Measurements from ENCODE around the gene MRPS10.
"Not testable (repeated sequence)": the region's sequence is repeated elsewhere in the genome, so short reads cannot be mapped to it uniquely, and the experiment has no call there.

The MRPS10 gene

DNA sequence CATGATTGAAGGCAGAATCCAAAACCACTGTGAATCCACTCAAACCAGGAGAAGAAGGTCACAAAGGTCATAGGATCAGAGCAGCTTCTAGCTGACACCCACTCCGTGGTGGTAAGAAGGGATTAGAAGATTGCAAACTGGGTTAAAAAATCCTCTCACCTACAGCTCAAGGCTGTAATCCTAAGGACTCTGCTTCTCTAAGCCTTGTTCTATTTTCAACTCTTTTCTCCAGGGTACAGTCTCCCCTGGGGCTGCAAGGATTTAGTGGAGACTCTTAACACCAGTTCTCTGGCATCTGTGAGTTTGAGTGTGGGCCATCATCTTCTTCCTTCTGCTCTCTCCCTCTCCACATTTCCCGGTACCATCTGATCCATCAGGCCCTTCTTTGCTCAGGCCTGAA is 44.6 kb downstream of the MRPS10 start, which contains the start of gene GUCA1A:
Gene GUCA1A, plus strand, starts transcription at position 264 of the 400 bp plus-strand sequence. CDS start 250 bp downstream, outside the sequence.
- DNase-seq: no peak

DNA sequence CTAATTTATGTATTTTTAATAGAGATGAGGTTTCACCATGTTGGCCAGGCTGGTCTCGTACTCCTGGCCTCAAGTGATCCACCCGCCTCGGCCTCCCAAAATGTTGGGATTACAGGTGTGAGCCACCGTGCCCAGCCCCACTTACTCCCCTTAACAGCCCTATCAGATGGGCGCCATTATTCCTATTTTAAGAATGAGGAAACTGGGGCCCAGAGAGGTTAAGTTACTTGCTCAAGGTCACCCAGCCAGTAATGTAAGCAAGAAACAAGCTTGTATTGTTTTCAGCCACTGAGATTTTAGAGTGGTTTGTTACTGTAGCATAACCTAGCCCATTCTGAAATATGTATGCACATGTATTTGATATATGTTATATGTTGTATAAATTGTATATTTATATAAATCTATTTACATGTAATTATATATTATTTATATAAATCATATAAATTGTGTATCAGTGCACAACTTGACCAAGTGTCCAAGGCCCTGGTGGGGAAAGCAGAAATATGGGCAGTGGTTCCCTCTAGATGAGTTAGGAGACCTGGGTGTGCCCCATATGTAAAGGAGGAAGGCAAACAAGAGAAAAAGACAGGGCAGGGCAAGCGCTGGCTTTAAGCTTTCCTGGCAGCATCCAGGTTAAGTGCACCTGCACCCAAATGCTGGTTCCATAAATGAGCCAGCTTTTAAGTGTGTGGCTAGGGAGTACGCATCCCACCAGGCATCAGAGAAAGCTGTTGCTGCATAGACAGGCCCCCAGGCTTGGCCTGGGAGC is 45.7 kb downstream of the MRPS10 start:
- no peak for DNase-seq

DNA sequence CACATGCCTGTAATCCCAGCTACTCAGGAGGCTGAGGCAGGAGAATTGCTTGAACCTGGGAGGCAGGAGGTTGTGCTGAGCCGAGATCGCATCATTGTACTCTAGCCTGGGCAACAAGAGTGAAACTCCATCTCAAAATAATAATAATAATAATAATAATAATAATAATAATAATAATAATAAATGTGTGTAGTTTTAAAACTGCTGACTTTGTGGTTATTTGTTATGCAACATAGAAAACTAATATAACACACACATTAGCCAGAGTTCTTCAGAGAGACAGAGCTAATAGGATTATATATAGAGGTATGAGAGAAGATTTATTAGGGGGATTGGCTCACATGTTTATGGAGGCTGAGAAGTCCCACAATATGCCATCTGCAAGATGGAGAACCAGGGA is 47.9 kb downstream of the MRPS10 start:
- DNase-seq: not testable (repeated sequence)

DNA sequence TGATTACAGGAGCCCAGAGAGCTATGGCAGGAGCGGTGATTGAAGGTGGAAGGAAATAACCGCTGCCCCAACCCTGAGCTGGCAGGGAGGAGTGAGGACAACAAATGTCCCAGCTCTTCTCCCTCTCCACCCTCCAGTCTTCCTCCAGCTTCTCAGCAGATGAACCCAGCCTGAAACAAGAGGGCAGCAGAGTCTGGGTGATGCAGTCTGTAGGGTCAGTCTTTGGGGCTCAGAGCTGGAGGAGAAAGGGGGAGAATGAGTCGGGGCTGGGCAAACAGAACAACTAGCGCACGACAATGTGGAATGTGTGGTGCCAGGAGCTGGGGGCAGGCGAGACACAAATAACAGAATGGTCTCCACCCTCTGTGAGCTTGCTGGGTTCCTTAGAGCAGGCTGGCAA is 49.0 kb downstream of the MRPS10 start:
- DNase-seq: no peak

DNA sequence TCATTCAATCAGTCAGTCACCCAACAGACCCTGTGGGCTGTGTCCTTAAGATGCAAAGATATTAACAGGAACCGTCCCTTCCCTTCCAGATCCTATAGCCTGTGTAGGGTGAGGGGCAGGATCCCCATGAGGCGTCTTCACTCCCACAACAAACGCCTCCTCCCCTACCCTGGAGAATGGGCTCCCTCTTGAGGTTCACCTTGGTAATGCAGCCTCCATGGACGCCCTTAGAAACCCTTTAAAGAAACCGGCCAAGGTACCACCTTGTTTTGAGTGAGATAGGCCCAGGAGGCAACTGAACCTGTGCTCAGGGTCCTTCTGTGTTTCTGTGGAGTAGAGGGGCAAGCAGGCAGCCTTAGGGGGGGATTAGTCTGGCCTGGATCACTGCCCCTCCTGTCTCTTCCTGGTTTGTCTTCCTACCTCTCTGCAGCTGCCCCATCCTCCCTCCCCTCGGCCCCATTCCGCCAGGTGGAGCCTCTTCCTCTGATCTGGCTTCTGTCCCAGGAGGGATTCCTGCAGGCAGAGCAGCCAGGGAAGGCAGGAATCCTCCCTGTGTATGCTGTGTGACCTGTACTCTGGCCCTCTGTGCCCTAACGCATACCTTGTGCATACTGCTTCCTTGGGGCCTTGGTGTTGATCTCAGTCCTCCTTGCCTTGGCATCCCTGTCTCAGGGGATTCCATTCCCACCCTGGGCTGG is 51.1 kb downstream of the MRPS10 start:
- DNase-seq: peak; percentile 94

DNA sequence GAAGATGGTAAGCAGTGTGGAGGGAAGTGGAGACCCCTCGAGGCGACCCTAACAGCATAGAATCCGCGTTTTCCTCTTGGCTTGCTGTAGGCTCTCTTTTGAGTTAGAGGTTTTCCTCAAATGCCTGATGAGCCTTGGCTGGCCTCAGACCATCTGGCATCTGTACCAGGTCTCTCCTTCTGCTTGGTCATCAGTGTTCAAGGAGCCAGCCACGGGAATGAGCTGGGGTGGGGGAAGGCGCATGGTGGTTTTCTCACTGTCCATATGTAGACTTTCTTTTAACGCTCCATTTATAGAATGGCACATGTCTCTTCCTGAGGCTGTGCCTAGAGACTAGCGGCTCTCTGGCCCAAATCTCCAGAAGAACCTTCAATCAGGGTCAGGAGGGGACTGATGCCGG is 52.6 kb downstream of the MRPS10 start:
- no peak for DNase-seq

DNA sequence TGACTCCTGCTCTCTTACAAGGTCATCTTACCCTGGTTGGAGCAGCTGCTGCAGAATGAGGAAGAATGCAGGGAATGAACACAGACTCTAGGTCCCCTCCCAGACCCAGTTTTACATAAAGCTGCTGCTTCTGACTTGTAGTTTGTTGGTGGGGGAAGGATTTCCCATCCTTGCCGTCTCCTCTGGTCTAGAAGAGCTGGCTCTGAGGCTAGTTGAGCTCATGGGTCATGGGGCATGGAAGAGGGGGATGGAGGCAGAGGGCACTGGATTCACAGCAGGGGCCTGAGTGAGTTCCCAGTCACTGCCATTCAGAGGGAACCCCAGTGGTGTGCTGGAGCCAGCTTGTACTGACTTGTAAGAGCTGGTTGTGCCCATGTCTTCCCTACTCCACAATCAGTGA is 53.7 kb downstream of the MRPS10 start:
- DNase-seq: no peak

DNA sequence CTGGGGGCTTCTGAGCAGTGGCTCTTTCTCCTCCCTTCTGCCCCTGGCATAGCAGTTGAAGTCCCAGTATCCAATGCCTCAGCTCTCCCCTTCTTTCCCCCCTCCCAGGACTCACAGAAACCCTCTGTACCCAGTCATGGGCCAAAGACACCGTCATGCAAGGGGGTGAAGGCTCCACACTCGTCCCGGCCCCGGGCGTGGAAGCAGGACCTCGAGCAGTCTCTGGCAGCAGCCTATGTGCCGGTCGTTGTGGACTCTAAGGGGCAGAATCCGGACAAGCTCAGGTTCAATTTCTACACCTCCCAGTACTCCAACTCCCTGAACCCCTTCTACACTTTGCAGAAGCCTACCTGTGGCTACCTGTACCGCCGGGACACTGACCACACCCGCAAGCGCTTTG is 54.8 kb downstream of the MRPS10 start:
- DNase-seq: no peak

DNA sequence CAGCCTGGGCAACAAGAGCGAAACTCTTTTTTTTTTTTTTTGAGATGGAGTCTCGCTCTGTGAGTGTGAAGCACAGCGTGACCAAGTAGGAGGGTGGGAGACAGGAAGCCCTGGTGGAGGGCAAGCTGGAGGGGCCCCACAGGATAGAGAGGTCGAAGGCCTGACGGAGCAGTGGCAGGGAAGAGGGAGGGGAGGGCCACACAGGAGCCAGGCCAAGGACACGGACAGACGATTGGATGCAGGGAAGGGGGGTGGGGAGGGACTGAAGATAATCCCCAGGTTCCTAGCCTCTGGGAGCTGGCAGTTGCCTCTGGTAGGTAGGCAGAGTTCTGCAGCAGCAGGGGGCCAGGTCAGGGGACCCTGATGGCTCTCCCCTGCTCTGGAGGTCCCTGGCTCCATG is 55.3 kb downstream of the MRPS10 start:
- no peak for DNase-seq

DNA sequence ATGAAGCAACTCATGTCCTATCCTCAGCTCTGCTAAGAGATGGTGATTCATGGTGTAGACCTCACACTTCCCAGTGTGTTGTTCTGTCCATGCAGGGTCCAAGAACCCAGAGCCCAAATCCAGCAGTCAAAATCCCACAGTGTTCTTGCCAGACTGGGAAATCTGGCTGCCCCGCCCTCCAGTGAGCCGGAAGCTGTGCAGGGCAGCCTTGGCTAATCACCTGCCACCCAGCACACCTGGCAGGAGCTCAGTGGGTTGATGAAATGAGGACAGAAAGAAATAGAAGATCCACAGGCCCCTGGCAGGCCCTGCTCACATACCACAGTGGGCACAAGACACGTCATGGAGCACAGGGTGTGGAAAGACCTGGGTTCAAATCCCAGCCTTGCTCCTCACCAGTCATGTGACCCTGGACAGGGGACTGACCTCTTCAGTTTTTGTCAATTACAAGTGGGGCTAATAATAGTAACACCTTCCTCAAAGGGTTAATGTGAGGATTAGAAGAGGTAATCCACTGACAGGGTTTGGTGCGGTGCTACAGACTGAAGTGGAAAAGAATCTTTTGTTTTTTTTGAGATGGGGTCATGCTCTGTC is 58.1 kb downstream of the MRPS10 start:
- DNase-seq: no peak

DNA sequence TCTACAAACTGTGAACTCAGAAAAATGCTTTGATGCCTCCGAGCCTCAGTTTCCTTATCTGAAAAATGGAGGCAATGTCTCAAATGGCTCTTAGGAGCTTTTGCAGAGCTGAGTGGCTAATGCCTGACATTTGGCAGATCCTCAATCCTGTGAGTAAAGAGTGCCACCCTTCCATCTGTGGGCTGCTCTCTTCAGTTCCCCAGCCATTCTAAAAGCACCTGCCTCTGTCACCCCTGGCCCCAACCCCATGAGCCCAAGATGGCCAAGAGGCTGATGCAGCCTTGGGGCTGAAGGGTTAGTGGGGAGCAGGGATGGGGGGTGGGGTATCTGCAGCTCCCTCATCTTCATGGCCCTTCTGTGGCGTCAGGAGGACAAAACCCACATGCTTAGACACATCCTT is 59.0 kb downstream of the MRPS10 start:
- DNase-seq: no peak

DNA sequence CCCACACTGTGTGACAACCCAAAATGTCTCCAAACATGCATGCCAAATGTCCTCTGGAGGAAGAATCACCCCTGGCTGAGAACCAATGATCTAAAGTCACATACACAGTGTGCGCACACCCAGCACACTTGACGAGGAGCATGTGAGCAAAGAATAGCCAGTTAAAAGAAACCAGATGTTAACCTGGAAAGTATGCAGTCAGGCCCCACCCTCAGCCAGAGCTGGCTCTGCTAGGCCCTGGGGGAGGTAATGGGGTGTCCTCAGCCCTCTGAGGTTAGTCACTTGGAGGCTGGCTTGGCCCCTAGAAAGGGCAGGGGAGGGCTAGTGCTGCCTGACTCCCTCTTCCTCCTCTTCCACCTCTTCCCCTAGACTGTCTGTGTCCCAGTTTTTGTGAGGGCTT is 59.6 kb downstream of the MRPS10 start:
- DNase-seq: no peak
